Caki2 (cell line): ENCODE results near the gene SLX4. TPM values are rescaled to one million over a fixed set of nuclear protein-coding genes. Genes with fewer than 3 reads are reported as not detected.
"Not testable (repeated sequence)": the region's sequence is repeated elsewhere in the genome, so short reads cannot be mapped to it uniquely, and the experiment has no call there.

Experiments
- DNase-seq: peaks from one replicate; pipeline ENCODE4 v3.0.0-alpha.2; 2015; ENCODE audit warnings: low read depth
- in situ Hi-C: cut with HindIII; loops from 2 replicates; pipeline ENCODE4 v1.10.0; 2016; ENCODE audit warnings: low sequenced_read_pairs, low pct_unique_long_range_greater_than_20kb, mixed read lengths
- total RNA-seq: library from RNA; depleted of rRNA; stranded (reverse); fragments of >200 nt; shearing (Covaris generic); gene quantifications from 2 replicates; pipeline ENCODE4 v1.2.3, GENCODE V29; 2014; ENCODE audit warnings: low replicate concordance; rRNA removed

Gene SLX4
- total RNA-seq: 3.2 and 4.8 TPM in 2 replicates

- peak; percentile 93 for DNase-seq
- in situ Hi-C loops: no loop called here
Observed at GRCh38 chr16:3611146-3611975, at the start of gene SLX4. Gene SLX4 (minus strand): TSS chr16:3611606. CDS start chr16:3608964, 2,642 bp downstream.

- DNase-seq: no peak
- in situ Hi-C loops: no loop called here
Observed at GRCh38 chr16:3659251-3659650, 47.8 kb upstream of the SLX4 start.

DNA sequence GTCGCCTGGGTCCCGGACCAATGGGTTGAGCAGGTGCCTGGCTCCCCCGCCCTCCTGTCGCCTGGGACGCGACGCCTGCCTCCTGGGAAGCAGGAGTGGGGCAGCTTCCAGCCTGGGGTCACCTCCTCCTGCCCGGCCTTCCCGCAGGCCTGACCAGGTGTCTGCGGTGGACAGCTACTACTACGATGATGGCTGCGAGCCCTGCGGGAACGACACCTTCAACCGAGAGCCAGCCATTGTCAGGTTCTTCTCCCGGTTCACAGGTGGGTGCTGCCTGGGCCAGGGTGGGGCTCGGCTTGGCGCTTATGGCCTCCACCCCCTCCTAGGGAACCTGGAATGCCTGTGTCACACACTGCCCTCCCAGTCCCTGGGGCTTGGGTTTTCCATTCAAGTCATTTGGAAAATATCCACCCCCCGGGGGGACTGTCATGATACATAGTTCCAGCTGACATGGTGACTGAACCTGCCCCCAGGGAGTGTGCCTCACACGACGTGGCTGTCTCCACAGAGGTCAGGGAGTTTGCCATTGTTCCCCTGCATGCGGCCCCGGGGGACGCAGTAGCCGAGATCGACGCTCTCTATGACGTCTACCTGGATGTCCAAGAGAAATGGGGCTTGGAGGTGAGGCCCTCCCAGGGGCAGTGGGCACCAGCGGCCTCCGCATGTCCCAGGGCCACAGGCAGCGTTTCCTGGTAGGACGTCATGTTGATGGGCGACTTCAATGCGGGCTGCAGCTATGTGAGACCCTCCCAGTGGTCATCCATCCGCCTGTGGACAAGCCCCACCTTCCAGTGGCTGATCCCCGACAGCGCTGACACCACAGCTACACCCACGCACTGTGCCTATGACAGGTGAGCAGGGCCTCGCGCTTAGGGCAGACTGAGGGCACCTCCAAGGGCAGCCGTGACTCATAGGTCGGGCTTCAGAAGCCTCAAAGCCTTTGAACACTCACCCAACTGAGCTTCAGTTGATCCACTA, 45.4 kb upstream of the SLX4 start:
- no peak for DNase-seq
- in situ Hi-C loops: no loop called here

- in situ Hi-C loops, DNase-seq: not testable (repeated sequence)
Observed at GRCh38 chr16:3656160-3656490, 44.7 kb upstream of the SLX4 start.

GRCh38 chr16:3655396-3656159, 44.2 kb upstream of the SLX4 start:
- in situ Hi-C loops: no loop called here
- DNase-seq: no peak

- in situ Hi-C loops: no loop called here
- no peak for DNase-seq
Observed at GRCh38 chr16:3655030-3655395, 43.6 kb upstream of the SLX4 start.

DNA sequence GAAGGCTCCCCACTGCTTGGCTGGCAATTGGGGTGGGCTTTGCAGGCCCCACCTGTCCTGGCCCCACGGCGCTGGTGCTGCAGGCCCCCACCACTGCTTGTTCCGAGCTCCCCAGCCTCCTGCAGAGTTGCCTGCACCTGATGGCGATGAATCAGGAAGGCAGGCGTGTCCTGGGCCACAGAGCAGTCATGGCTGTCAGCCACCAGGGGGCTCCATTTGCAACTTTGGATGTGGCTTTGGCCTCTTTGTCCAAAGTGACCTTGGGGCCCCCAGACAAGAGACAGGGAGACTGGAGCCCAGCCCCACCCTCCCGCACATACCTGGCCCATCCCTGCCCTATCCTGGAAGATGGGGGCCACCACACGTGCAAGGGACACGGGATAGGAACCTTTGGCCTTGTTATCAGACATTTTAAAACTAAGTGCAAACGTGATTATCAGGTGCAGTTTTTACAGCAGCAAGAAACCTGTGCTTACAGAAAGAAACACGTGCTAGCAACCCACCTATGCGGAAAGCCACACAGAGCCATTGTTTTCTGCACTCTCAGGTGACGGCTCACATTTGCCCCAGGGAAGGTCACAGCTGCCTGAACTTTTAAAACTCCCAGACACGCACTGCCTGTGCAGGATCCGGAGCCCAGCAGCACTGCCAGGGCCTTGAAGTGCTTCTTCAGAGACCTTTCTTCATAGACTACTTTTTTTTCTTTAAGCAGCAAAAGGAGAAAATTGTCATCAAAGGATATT, 43.0 kb upstream of the SLX4 start, which contains the start of gene DNASE1:
DNASE1 (plus strand) TSS at position 443 of the 743 bp plus-strand sequence. CDS start 683 bp downstream, outside the sequence.
- DNase-seq: peak; percentile 54
- in situ Hi-C loops: no loop called here

DNA sequence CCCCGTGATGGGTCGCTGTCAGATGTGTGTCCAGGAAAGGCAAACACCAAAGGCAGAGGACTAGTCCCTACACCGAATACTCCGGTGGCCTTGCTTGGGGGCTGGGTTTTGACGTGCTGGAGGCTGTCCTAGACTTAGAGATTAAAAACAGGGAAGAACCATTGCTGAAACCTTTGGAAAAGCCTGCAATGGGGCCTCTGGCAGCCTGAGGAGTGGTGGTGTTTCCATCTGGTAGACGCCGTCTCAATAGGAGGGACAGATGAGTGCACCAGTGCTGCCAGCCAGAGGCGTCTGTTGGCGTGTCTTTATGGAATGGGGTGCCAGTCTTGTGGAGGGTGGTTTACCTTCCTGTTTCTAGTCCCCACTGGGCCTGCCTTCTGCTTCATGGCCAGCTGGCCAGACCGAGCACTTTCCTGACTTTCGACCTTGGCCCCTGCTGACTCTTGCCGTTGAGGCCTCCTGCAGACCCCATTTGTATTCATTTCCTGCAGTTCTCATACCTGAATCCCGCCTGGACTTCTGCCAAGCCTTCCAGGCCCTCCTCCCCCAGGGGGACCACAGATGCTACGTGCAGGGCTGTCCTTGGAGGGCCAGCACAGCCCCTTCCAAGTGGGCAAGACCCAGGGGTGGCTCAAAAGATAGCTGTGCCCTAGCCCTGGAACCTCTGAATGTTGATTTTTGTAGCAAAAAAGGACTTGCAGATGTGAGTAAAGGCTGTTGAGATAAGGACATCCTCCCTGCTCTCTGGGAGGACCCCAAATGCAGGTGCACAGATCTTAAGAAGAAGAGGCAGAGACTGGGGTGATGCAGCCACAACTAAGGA, 41.2 kb upstream of the SLX4 start:
- no peak for DNase-seq
- in situ Hi-C loops: no loop called here

DNA sequence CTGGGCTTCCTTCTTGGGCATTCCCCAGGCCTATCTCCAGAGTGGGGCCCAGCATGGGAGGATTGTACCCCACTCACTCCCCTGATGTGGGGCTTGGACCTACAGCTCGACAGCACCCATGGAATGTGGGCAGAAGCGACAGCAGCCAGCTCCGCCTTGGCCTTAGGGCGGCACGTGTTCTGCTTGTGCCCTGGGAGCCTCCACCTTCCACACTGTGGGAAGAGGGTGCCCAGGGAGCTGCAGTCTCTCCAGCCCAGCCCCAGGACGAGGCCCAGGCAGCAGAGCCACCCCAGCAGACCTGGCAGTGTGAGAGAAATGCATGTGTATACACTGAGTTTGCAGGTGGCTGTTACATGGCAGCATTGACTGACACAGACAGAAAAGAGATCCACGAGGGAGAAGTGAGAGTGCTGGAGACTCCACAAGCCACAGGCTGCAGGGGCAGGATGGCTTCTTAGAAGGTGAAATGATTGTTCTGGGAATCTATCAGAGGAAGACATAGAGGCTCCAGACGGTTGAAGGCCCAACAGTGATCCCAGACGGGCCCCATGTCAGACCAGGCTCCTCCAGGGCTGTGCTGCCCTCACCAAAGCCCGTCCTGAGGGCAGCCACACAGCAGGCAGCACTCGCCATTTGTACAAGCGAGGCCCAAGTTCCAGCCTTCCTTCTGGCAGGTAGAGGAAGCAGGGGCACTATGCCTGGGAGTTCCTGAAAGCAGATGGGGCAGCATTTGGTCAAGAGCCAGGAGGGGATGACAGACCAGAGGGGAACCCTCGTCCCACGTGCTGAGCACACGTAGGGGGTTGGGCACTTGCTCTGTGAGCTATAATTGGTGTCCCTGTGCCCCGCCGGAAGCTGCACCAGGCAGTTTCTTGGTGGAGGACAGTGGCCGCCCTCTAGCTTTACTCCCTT, 40.3 kb upstream of the SLX4 start:
- DNase-seq: no peak
- in situ Hi-C loops: no loop called here

- DNase-seq: no peak
Observed at GRCh38 chr16:3650631-3651265, 39.3 kb upstream of the SLX4 start.

GRCh38 chr16:3646348-3646920, 35.0 kb upstream of the SLX4 start:
- in situ Hi-C loops: no loop called here
- DNase-seq: no peak

More at GRCh38 chr16:3650631-3651265, 39.3 kb upstream of the SLX4 start:
- in situ Hi-C loops: no loop called here

DNA sequence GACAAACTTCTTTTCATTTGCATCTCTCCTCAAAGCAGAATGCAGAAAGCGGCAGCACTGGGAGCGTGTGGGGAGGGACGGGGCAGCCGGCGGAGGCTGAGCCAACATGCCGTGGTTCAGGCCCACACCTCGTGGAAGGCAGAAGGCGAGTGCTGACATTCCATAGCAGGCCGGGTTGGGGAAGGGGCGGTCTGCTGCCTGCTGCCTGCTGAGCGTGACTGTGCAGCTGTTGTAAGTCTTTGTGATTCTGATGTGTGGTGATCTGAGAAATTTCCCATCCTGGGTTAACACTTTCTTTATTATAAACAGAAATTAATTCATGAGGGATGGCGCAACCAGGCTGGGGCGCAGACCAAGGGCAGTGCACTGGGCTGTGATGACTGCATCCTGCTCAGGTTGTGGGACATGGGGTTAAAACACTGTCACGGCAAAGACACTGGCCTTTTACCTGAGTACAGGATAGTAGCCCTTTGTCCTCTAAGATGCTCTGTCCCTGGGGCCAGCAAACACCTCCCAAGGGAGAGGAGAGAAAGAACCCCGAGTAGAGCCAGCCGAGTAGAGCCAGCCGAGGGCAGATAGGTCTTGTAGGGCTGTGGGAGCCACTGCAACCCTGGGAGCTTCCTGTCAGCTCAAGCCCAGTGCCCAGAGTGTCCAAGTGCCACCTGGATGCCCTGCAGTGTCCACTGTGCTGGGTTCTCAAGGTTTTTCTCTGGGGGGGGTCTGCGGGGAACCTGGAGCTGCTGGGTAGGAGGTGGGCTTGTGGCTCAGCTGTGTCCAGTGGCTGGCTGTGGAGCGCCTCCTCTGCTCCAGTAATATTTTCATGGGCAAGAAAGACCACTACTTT, 34.3 kb upstream of the SLX4 start:
- DNase-seq: no peak
- in situ Hi-C loops: no loop called here

- in situ Hi-C loops: no loop called here
- no peak for DNase-seq
Observed at GRCh38 chr16:3645108-3645503, 33.7 kb upstream of the SLX4 start.

DNA sequence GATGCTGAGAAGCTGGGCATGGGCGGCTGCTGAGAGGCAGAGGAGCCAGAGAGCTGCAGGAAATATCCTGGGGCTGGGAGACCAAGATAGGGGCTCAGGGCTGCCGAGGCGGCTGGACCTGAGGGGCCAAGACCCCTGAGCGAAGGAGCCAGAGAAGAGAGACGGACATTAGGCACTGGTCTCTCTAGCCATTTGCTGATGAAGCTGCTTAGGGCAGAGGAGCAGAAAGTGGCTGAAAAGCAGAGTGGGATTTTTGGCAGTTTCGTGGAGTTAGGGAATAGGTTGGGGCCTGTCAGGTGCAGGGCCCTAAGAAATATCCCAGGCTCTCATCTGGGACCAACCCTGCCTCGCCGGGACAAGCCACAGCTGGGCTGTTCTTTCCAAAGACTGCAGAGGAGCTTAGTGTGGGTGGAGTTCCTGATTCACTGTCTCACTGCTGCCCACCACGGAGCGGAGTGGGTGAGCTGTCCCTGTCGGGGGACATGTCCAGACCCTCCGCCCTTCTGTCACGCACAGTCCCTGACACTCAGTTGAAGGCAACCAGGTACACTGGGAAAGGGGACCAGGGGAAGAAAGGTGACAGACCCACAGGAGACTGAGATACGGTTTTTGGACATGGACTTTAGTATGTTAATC, 31.8 kb upstream of the SLX4 start:
- DNase-seq: no peak
- in situ Hi-C loops: no loop called here
